Mesodermal cell (in vitro differentiated cells): Measurements from ENCODE around the gene TM4SF5.
A peak's percentile ranks its signal among the peaks of the same experiment; 100 is the strongest.

ENCODE experiments used
- H3K27ac ChIP-seq: 2 replicates; pipeline ENCODE4 v1.7.0; 2013; ENCODE audit warnings: mild to moderate bottlenecking, low read depth, low read length, moderate library complexity; ENCODE audit not compliant: severe bottlenecking
- H3K36me3 ChIP-seq: 2 replicates; pipeline ENCODE4 v1.7.1; 2013; ENCODE audit warnings: mild to moderate bottlenecking, low read length, moderate library complexity; ENCODE audit not compliant: control insufficient read depth, insufficient read depth
- H3K4me1 ChIP-seq: one replicate; pipeline ENCODE4 v1.7.1; 2013; ENCODE audit warnings: mild to moderate bottlenecking, low read length; ENCODE audit not compliant: insufficient read depth, control insufficient read depth, poor library complexity, severe bottlenecking
- H3K4me3 ChIP-seq: 2 replicates; pipeline ENCODE4 v1.7.0; 2013; ENCODE audit warnings: low read length, control low read depth, mild to moderate bottlenecking; ENCODE audit not compliant: insufficient read depth, poor library complexity, severe bottlenecking; ENCODE audit errors: extremely low read depth
- H3K9me3 ChIP-seq: 2 replicates; pipeline ENCODE4 v1.7.1; 2013; ENCODE audit warnings: mild to moderate bottlenecking, low read length, moderate library complexity; ENCODE audit not compliant: control insufficient read depth
- WGBS, 2 experiments: methylation state at CpG; one replicate each; pipeline ENCODE4 v1.1.5; 2013; ENCODE audit warnings: missing lambda C conversion rate in 2 of 2; ENCODE audit not compliant: insufficient coverage in 2 of 2; 5-methylcytosine and 5-hydroxymethylcytosine counted together

TM4SF5 gene

GRCh38 chr17:4739122-4740024 is 32.3 kb upstream of the TM4SF5 start, which contains the start of the genes CXCL16 and ZMYND15:
TSS of gene CXCL16 (minus strand) at chr17:4739928. CDS start at chr17:4739339, 589 bp downstream.
TSS of gene ZMYND15 (plus strand) at chr17:4739833. CDS start at chr17:4740549, 716 bp downstream.
- Histone ChIP-seq H3K4me1 (peaks cover 11% of the 10 kb centered on the region), H3K36me3 (no peaks in the 10 kb centered on the region), H3K27ac (no peak within 1 kb of the TSS), H3K4me3 (peak within 1 kb of the TSS; percentile 47), H3K9me3 (no peaks in the 10 kb centered on the region)
- 1 to 2% methylated on average over 83 to 98 of the region's 100 CpGs for WGBS, 2 experiments

- WGBS, 2 experiments = 21 to 30% methylated on average over 4 to 13 of the region's 13 CpGs
- H3K9me3 ChIP-seq = no peaks in the 10 kb centered on the region
- peak overlapping the region; percentile 47 for H3K4me3 ChIP-seq
- no peaks in the 10 kb centered on the region for H3K36me3 ChIP-seq
- H3K27ac ChIP-seq = no peak overlapping the region
- peaks cover 11% of the 10 kb centered on the region for H3K4me1 ChIP-seq
Measured at GRCh38 chr17:4740025-4740351, 31.7 kb upstream of the TM4SF5 start.

GRCh38 chr17:4740584-4740983 is 31.1 kb upstream of the TM4SF5 start:
- Histone ChIP-seq H3K9me3 (no peaks in the 10 kb centered on the region), H3K27ac (no peak overlapping the region), H3K36me3 (no peaks in the 10 kb centered on the region), H3K4me1 (peaks cover 11% of the 10 kb centered on the region), H3K4me3 (no peak overlapping the region)
- WGBS, 2 experiments = 88 to 94% methylated on average over 5 to 6 of the region's 8 CpGs

- WGBS, 2 experiments = 73 to 93% methylated on average over 4 of the region's 8 CpGs
- no peak overlapping the region for H3K4me3 ChIP-seq
- no peaks in the 10 kb centered on the region for H3K9me3 ChIP-seq
- no peaks in the 10 kb centered on the region for H3K36me3 ChIP-seq
- no peak overlapping the region for H3K27ac ChIP-seq
- H3K4me1 ChIP-seq = peaks cover 11% of the 10 kb centered on the region
Measured at GRCh38 chr17:4741544-4741943, 30.1 kb upstream of the TM4SF5 start.

GRCh38 chr17:4742133-4742532 is 29.6 kb upstream of the TM4SF5 start:
- Histone ChIP-seq H3K9me3 (no peaks in the 10 kb centered on the region), H3K36me3 (no peaks in the 10 kb centered on the region), H3K4me3 (no peak overlapping the region), H3K4me1 (peaks cover 11% of the 10 kb centered on the region), H3K27ac (no peak overlapping the region)
- WGBS, 2 experiments = 87% methylated on average over 7 of the region's 9 CpGs

GRCh38 chr17:4742629-4743028 is 29.1 kb upstream of the TM4SF5 start:
- Histone ChIP-seq H3K27ac (no peak overlapping the region), H3K4me1 (peaks cover 11% of the 10 kb centered on the region), H3K9me3 (no peaks in the 10 kb centered on the region), H3K4me3 (no peak overlapping the region), H3K36me3 (no peaks in the 10 kb centered on the region)
- 80 to 94% methylated on average over 5 to 9 of the region's 10 CpGs for WGBS, 2 experiments

- Histone ChIP-seq H3K4me3 (no peak overlapping the region), H3K36me3 (no peaks in the 10 kb centered on the region), H3K27ac (no peak overlapping the region), H3K4me1 (peaks cover 14% of the 10 kb centered on the region), H3K9me3 (no peaks in the 10 kb centered on the region)
- WGBS, 2 experiments = 86 to 95% methylated on average over 3 to 5 of the region's 8 CpGs
Measured at GRCh38 chr17:4743216-4743615, 28.5 kb upstream of the TM4SF5 start.

- peaks cover 7% of the 10 kb centered on the region for H3K4me1 ChIP-seq
- no peaks in the 10 kb centered on the region for H3K9me3 ChIP-seq
- 90% methylated on average over 4 of the region's 9 CpGs; no CpG with 5 or more reads in 1 of the 2 experiments for WGBS, 2 experiments
- H3K27ac ChIP-seq = no peak overlapping the region
- no peaks in the 10 kb centered on the region for H3K36me3 ChIP-seq
- H3K4me3 ChIP-seq = no peak overlapping the region
Measured at GRCh38 chr17:4743898-4744297, 27.8 kb upstream of the TM4SF5 start.

- Histone ChIP-seq H3K27ac (no peak overlapping the region), H3K36me3 (no peaks in the 10 kb centered on the region), H3K9me3 (no peaks in the 10 kb centered on the region), H3K4me1 (peaks cover 4% of the 10 kb centered on the region), H3K4me3 (peak overlapping the region; percentile 18)
- WGBS, 2 experiments = 7 to 16% methylated on average over 25 to 29 of the region's 51 CpGs
Measured at GRCh38 chr17:4744999-4745969, 26.4 kb upstream of the TM4SF5 start.

- H3K4me3 ChIP-seq = no peak overlapping the region
- no peak overlapping the region for H3K27ac ChIP-seq
- no peaks in the 10 kb centered on the region for H3K9me3 ChIP-seq
- no peaks in the 10 kb centered on the region for H3K36me3 ChIP-seq
- WGBS, 2 experiments = 86 to 92% methylated on average over 3 to 5 of the region's 5 CpGs
- H3K4me1 ChIP-seq = peaks cover 4% of the 10 kb centered on the region
Measured at GRCh38 chr17:4747847-4748246, 23.8 kb upstream of the TM4SF5 start.
